GM12891 (cell line): ENCODE data around the gene XRRA1.

Experiments used
- POLR2A ChIP-seq: IDR thresholded peaks from 2 replicates; pipeline ENCODE4 v1.6.1; 2011; ENCODE audit warnings: low read depth, low read length, control low read depth
- POLR2AphosphoS5 ChIP-seq: IDR thresholded peaks from 2 replicates; pipeline ENCODE4 v1.6.1; 2011; ENCODE audit warnings: low read depth, low read length, control low read depth
- TAF1 ChIP-seq: IDR thresholded peaks from 2 replicates; pipeline ENCODE4 v1.6.1; 2011; ENCODE audit warnings: low read depth, low read length, control low read depth

DNA sequence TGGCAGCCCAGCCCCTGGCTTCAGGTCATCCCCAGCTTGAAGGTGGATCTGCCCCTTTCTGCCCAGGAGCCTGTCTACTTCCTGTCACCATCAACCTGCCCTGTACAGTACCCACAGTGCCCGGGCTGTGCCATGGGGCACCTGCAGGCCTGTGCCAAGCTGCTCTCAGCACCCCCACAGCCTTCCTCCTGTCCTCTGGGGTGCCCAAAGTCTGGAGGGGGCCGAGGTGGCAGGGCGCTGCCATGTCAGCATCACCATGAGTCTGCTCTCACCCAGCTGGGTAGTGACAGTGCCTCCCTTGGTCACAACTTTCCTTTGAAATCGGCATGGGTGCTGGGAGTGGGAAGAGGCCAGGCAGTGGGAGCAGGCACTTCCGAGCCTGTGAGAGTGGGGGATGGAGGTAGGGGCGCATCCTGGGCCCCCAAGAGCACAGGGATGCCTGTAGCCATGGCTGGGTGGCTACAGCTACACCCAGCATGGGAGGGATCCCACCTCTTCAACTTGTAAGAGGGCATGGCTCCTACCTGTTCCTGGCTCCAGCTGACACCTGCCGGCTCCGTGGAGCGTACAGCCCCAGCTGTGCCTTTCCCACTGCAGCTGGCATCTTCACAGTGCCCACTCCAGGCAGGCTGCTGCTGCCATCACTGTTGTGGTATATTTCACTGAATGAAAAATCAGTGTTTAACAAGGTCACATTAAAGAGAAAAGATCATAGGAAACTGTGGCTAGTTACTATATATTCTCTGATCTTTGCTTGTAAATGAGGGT lies 157.4 kb downstream of the XRRA1 start:
- TF ChIP-seq POLR2A, result no peak
- no peak for TF ChIP-seq TAF1
- TF ChIP-seq POLR2AphosphoS5, result no peak
